Measurements from ENCODE around the gene TPRN.

DNA sequence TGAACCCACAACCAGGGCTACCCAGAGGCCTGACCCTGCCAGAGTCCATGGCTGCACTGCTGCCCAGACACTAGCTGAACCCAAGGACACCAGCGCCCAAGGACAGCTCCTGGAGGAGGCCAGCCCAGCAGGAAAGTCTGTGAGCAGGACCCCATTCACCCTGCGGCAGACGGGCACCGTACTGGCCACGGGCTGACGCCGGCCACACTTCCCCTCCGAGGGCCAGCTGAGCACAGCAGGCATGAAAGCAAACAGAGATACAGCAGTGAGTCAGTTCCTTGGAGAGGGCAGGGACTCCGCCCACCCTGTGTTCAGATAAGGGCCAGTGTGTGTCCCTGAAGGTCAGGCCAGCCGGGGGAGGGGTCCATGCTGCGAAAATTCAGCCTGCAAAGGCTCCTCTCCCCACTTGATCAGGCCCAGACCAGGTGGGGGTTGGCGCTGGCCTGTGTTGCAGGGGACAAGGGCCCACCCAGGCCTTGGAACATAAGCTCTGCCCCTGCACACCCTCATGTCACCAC lies 18.3 kb upstream of the TPRN start:
- TF ChIP-seq, protein P1, sequence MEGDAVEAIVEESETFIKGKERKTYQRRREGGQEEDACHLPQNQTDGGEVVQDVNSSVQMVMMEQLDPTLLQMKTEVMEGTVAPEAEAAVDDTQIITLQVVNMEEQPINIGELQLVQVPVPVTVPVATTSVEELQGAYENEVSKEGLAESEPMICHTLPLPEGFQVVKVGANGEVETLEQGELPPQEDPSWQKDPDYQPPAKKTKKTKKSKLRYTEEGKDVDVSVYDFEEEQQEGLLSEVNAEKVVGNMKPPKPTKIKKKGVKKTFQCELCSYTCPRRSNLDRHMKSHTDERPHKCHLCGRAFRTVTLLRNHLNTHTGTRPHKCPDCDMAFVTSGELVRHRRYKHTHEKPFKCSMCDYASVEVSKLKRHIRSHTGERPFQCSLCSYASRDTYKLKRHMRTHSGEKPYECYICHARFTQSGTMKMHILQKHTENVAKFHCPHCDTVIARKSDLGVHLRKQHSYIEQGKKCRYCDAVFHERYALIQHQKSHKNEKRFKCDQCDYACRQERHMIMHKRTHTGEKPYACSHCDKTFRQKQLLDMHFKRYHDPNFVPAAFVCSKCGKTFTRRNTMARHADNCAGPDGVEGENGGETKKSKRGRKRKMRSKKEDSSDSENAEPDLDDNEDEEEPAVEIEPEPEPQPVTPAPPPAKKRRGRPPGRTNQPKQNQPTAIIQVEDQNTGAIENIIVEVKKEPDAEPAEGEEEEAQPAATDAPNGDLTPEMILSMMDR (IDR thresholded peaks at IDR 0.05) = no peak
- TF ChIP-seq POLR2A (IDR thresholded peaks at IDR 0.05) (no peak), EP300 (IDR thresholded peaks at IDR 0.05) (no peak)

Measured in sigmoid colon (tissue), 4 donors.